Activated CD4-positive, alpha-beta T cell treated with anti-CD3 and anti-CD28 coated beads, Interleukin-2, amount 10 ng/mL, durations not matched to agents 24 days and 14 days (primary cell): ENCODE measurements around the gene GSS. TPM values are rescaled to one million over a fixed set of nuclear protein-coding genes. Genes with fewer than 3 reads are reported as not detected.
"Not testable (repeated sequence)": the region's sequence is repeated elsewhere in the genome, so short reads cannot be mapped to it uniquely, and the experiment has no call there.

Experiments
- DNase-seq: peaks from one replicate; pipeline ENCODE4 v3.0.0; 2022
- H3K27ac Mint-ChIP-seq: one replicate; pipeline ENCODE4 v1.8.0; 2022; ENCODE audit warnings: mild to moderate bottlenecking, mixed read lengths
- H3K27me3 Mint-ChIP-seq: one replicate; pipeline ENCODE4 v1.8.0; 2022; ENCODE audit warnings: mixed read lengths
- H3K36me3 Mint-ChIP-seq: one replicate; pipeline ENCODE4 v1.8.0; 2022; ENCODE audit warnings: low read depth, mild to moderate bottlenecking, mixed read lengths
- H3K4me1 Mint-ChIP-seq: one replicate; pipeline ENCODE4 v1.8.0; 2021; ENCODE audit warnings: mixed read lengths
- H3K4me3 Mint-ChIP-seq: one replicate; pipeline ENCODE4 v1.8.0; 2022; ENCODE audit warnings: mild to moderate bottlenecking, moderate library complexity, mixed read lengths
- H3K9me3 Mint-ChIP-seq: one replicate; pipeline ENCODE4 v1.8.0; 2021; ENCODE audit warnings: mixed read lengths
- intact Hi-C: fragments of 100-400 bp; cut with micrococcal nuclease; formaldehyde crosslinking; loops from one replicate; pipeline ENCODE4 v1.15.1; 2023
- total RNA-seq: library from RNA; stranded (reverse); gene quantifications from 2 replicates; pipeline ENCODE4 v1.2.3, GENCODE V29; 2022

GSS gene
- total RNA-seq, 1 donor from 2014 or later = 71.3 TPM

DNA sequence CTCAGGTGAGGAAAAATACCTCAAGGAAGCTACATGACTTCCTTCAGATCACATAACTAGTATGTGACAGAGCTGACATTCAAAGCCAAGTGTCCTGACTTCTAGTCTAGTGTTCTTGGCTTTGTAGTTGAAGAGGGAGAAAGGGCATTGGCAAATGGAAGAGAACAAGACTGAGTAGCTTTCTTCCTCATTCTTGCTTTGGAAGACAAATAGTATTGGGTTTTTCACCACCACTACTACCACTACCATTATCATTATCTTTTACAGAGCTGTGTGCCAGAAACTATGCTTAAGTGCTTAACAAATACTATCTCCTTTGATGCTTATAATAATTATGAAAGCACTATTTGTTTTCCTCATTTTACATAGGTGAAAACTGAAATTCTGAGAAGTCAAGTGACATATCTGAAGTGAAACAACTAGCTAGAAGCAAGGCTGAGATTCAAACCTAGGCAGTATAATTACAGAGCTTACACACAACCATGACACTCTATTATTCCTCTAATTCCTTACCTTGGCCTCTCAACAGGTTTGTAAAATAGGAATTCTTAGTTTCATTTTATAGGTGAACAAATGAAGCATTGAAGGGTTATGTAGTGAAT, 72.4 kb downstream of the GSS start:
- intact Hi-C loops = no loop called here
- H3K4me1 Mint-ChIP-seq = peaks cover 23% of the 10 kb centered on the region
- H3K27me3 Mint-ChIP-seq = no peaks in the 10 kb centered on the region
- H3K36me3 Mint-ChIP-seq = peaks cover 44% of the 10 kb centered on the region
- no peak overlapping the region for H3K4me3 Mint-ChIP-seq
- H3K9me3 Mint-ChIP-seq = no peaks in the 10 kb centered on the region
- H3K27ac Mint-ChIP-seq = peak overlapping the region; percentile 74
- DNase-seq = no peak

DNA sequence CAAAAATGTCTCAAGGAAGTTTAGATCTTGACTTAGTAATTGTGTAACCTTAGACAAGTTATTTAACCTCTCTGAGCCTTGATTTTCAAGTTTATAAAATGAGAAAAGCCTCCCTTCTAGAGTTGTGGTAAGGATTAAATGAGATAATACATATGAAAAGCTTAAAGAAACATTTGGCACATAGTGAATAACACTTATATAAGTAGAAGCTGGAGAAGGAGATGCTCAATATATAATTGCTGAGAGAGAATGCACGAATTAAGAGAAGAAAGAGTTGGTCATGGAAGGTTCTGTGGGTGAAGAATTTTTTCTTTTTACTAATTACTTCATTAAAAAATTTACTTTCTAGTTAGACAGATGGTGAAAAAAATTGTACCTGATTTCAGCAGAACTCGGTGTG, 73.9 kb downstream of the GSS start:
- H3K4me3 Mint-ChIP-seq = no peak overlapping the region
- H3K36me3 Mint-ChIP-seq = peaks cover 36% of the 10 kb centered on the region
- no peaks in the 10 kb centered on the region for H3K27me3 Mint-ChIP-seq
- no peaks in the 10 kb centered on the region for H3K9me3 Mint-ChIP-seq
- intact Hi-C loops = no loop called here
- H3K27ac Mint-ChIP-seq = no peak overlapping the region
- peaks cover 32% of the 10 kb centered on the region for H3K4me1 Mint-ChIP-seq
- DNase-seq = no peak

GRCh38 chr20:34880971-34881370, 74.6 kb downstream of the GSS start:
- Mint-ChIP-seq H3K36me3 (peaks cover 32% of the 10 kb centered on the region), H3K4me1 (peaks cover 33% of the 10 kb centered on the region)
- DNase-seq, H3K9me3 Mint-ChIP-seq, H3K27me3 Mint-ChIP-seq, H3K27ac Mint-ChIP-seq, H3K4me3 Mint-ChIP-seq, intact Hi-C loops: not testable (repeated sequence)

GRCh38 chr20:34880215-34880850, 75.3 kb downstream of the GSS start:
- Mint-ChIP-seq H3K9me3 (no peaks in the 10 kb centered on the region), H3K36me3 (peaks cover 29% of the 10 kb centered on the region), H3K27ac (no peak overlapping the region), H3K4me3 (no peak overlapping the region), H3K27me3 (no peaks in the 10 kb centered on the region), H3K4me1 (peaks cover 38% of the 10 kb centered on the region)
- DNase-seq = no peak
- intact Hi-C loops = no loop called here

Other genes starting within 250 kb of the GSS start
- 25.1 and 26.8 TPM in 2 replicates for gene NCOA6, start 130.2 kb downstream of the GSS start, total RNA-seq
- gene GGT7, start 83.0 kb downstream of the GSS start, total RNA-seq = 12.8 and 14.8 TPM in 2 replicates
- gene ACSS2, start 79.2 kb downstream of the GSS start, total RNA-seq = 44.8 and 54.4 TPM in 2 replicates
- 0.19 and 0.52 TPM in 2 replicates for gene MYH7B, start 62 bp upstream of the GSS start, total RNA-seq
- gene TRPC4AP, start 137.0 kb upstream of the GSS start, total RNA-seq = 46.4 and 47.8 TPM in 2 replicates
- gene EDEM2, start 191.5 kb upstream of the GSS start, total RNA-seq = 19.2 and 21.1 TPM in 2 replicates
- gene PROCR, start 216.3 kb upstream of the GSS start, total RNA-seq = 0.24 and 0.84 TPM in 2 replicates